A172 (cell line): ENCODE measurements around the gene EHMT1. TPM values are rescaled to one million over a fixed set of nuclear protein-coding genes. Genes with fewer than 3 reads are reported as not detected.
"Not testable (repeated sequence)": the region's sequence is repeated elsewhere in the genome, so short reads cannot be mapped to it uniquely, and the experiment has no call there.

ENCODE experiments used
- DNase-seq: peaks from one replicate; pipeline ENCODE4 v3.0.0-alpha.2; 2015; ENCODE audit warnings: low spot score
- total RNA-seq: library from RNA; depleted of rRNA; stranded (reverse); fragments of >200 nt; shearing (Covaris generic); gene quantifications from 2 replicates; pipeline ENCODE4 v1.2.3, GENCODE V29; 2014; rRNA removed

EHMT1 gene
- total RNA-seq, 1 experiment from 2014 or later, result 54.7 TPM

DNA sequence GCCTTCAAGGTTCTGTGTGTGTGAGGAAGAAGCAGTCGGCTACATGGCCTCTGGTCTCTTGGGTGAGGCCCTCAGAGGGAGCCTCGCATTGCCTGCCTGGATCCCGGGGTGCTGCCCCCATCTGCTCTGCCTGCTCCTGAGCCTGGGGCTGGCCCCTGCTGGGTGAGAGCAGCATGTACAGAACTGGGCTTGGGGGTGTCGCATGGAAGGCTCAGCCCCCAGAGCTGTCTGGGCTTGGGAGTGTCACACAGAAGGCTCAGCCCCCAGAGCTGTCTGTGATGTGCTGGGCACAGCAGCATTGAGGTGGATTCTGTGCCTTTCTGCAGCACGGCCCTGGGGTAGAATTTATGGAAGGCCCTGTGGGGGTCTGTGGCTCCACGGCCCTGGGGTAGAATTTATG is 265.2 kb downstream of the EHMT1 start:
- not testable (repeated sequence) for DNase-seq

- peak; percentile 19 for DNase-seq
Observed at GRCh38 chr9:137884547-137884946, 265.7 kb downstream of the EHMT1 start.

- not testable (repeated sequence) for DNase-seq
Observed at GRCh38 chr9:137885121-137885520, 266.3 kb downstream of the EHMT1 start.

Other genes with a start within 250 kb of the EHMT1 start
- 3.4 and 9.9 TPM in 2 replicates for gene EXD3, start 195.8 kb upstream of the EHMT1 start, total RNA-seq
- 1.7 and 3.3 TPM in 2 replicates for gene NOXA1, start 195.6 kb upstream of the EHMT1 start, total RNA-seq
- gene ENTPD8, start 177.6 kb upstream of the EHMT1 start, total RNA-seq, result 0.83 and 0.98 TPM in 2 replicates
- gene NSMF, start 159.7 kb upstream of the EHMT1 start, total RNA-seq, result 45.1 and 46.4 TPM in 2 replicates
- gene PNPLA7, start 68.6 kb upstream of the EHMT1 start, total RNA-seq, result 0.14 and 0.36 TPM in 2 replicates
- 86.1 and 103 TPM in 2 replicates for gene MRPL41, start 67.1 kb upstream of the EHMT1 start, total RNA-seq
- gene DPH7, start 40.1 kb upstream of the EHMT1 start, total RNA-seq, result 47.4 and 56.0 TPM in 2 replicates
- 66.5 and 68.8 TPM in 2 replicates for gene ZMYND19, start 28.5 kb upstream of the EHMT1 start, total RNA-seq
- 57.3 and 64.3 TPM in 2 replicates for gene ARRDC1, start 13.3 kb upstream of the EHMT1 start, total RNA-seq